ENCODE measurements around the gene TMEM247. TPM values are rescaled to one million over a fixed set of nuclear protein-coding genes. Genes with fewer than 3 reads are reported as not detected.

TMEM247 gene
- total RNA-seq, 1 donor from 2014 or later, result not detected

DNA sequence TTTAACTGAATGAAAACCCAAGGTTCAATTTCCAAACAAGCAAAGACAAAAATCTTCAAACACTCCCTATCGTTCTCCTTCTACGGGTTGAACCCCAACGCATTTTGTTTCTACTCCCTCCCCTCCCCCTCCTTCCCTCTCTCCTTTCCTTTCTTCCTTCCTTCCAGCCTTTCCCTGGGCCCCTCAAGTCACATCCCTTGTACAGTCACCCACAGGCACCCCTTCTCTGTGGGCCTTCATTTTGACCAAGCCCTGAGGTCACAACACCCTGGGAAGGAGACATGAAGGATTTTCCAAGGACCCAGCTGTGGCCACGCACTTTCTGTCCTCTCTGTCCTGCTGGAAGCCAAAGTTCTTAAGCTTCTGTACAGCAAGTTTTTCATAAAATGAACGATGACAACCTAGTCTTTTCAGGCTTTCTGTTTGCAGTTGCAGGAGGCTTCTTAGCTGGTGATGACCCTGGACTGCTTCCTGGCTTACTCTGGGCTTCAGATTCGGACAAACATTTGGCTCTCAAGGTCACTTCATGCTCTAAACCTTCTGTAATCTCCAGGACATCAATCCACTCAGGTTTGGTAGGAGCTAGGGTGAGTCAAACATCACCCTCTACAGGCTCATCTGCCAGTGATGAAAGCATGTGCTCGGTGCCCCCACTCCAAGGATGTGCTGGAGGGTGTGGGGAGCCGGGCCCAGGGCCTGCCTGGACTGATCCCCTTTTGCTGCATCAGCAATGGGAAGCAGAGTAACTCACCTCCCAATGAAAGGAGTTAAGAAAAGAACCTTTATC is 25.5 kb downstream of the TMEM247 start:
- Mint-ChIP-seq H3K4me1 (ENCODE audit: low read depth) (peaks cover 6% of the 10 kb centered on the region), H3K9me3 (ENCODE audit: low read depth) (no peaks in the 10 kb centered on the region), H3K27me3 (ENCODE audit: low read depth) (no peaks in the 10 kb centered on the region), H3K27ac (ENCODE audit: unreplicated experiment) (no peak overlapping the region), H3K36me3 (ENCODE audit: low read depth) (no peaks in the 10 kb centered on the region), H3K4me3 (ENCODE audit: unreplicated experiment) (no peak overlapping the region)
- TF ChIP-seq, protein P1, sequence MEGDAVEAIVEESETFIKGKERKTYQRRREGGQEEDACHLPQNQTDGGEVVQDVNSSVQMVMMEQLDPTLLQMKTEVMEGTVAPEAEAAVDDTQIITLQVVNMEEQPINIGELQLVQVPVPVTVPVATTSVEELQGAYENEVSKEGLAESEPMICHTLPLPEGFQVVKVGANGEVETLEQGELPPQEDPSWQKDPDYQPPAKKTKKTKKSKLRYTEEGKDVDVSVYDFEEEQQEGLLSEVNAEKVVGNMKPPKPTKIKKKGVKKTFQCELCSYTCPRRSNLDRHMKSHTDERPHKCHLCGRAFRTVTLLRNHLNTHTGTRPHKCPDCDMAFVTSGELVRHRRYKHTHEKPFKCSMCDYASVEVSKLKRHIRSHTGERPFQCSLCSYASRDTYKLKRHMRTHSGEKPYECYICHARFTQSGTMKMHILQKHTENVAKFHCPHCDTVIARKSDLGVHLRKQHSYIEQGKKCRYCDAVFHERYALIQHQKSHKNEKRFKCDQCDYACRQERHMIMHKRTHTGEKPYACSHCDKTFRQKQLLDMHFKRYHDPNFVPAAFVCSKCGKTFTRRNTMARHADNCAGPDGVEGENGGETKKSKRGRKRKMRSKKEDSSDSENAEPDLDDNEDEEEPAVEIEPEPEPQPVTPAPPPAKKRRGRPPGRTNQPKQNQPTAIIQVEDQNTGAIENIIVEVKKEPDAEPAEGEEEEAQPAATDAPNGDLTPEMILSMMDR (IDR thresholded peaks at IDR 0.05), result no peak
- no peak for DNase-seq (ENCODE audit: low spot score)

DNA sequence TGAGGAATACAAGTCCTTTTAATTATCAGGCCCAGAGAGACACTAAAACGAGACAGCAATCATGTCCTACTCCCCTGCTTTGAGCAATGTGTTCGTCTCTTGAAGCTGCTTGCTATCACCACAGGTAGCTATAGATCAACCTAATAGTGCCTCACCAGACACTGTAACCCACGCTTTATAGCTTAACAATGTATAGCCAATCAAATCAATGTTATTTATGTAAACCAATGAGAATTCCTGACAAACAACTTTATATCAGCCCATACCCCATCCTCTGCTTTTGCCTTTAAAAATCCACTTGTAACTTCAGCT is 26.1 kb downstream of the TMEM247 start:
- DNase-seq (ENCODE audit: low spot score), result no peak
- Mint-ChIP-seq H3K9me3 (ENCODE audit: low read depth) (no peaks in the 10 kb centered on the region), H3K27ac (ENCODE audit: unreplicated experiment) (no peak overlapping the region), H3K4me1 (ENCODE audit: low read depth) (peaks cover under 1% of the 10 kb centered on the region), H3K4me3 (ENCODE audit: unreplicated experiment) (no peak overlapping the region), H3K27me3 (ENCODE audit: low read depth) (no peaks in the 10 kb centered on the region), H3K36me3 (ENCODE audit: low read depth) (no peaks in the 10 kb centered on the region)
- TF ChIP-seq, protein P1 (IDR thresholded peaks at IDR 0.05), result no peak

DNA sequence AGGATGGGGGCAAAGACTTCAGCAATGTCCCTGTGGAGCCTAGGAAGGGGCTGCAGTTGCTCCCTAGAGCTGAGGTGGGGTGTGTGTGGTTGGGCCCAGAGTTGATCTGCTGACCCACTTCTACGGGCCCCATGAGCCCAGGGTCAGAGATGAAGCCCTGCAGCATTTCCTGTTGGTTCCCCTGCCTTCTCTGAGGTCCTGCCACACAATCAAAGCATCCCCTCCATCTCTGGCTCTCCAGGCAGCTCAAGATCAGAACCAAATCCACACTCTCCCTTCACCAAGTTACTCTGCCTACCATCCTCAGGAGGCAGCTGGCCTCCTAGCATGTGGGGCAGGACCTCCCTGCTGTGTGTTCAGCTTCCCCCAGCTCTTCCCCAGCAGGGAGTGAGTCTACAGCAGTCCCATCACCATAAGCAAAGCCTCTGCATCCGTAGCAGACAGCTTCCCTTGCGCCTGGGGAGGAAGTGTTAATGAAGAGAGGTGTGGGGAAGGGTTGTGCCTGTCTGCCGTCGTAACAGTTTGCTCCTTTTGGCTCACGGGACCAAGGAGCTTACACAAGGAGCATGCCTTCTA is 26.9 kb downstream of the TMEM247 start:
- no peak overlapping the region for H3K27ac Mint-ChIP-seq (ENCODE audit: unreplicated experiment)
- no peaks in the 10 kb centered on the region for H3K36me3 Mint-ChIP-seq (ENCODE audit: low read depth)
- no peak for DNase-seq (ENCODE audit: low spot score)
- no peaks in the 10 kb centered on the region for H3K27me3 Mint-ChIP-seq (ENCODE audit: low read depth)
- H3K4me3 Mint-ChIP-seq (ENCODE audit: unreplicated experiment), result no peak overlapping the region
- no peaks in the 10 kb centered on the region for H3K4me1 Mint-ChIP-seq (ENCODE audit: low read depth)
- H3K9me3 Mint-ChIP-seq (ENCODE audit: low read depth), result no peaks in the 10 kb centered on the region
- TF ChIP-seq, protein P1 (IDR thresholded peaks at IDR 0.05), result no peak

DNA sequence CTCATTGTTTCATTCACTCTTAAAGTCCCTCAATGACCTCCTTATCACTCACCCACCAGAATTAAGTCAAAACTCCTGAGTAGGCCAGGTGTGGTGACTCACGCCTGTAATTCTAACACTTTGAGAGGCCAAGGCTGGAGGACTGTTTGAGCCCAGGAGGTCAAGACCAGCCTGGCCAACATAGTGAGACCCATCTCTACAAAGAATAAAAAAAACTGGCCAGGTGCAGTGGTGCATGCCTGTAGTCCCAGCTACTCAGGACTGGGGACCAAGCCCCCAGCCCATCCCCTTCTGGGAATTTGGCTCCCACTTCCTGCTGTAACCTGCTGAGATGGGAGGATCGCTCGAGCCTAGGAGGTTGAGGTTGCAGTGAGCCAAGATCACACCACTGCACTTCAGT is 28.9 kb downstream of the TMEM247 start:
- Mint-ChIP-seq H3K4me3 (ENCODE audit: unreplicated experiment) (no peak overlapping the region), H3K9me3 (ENCODE audit: low read depth) (no peaks in the 10 kb centered on the region), H3K4me1 (ENCODE audit: low read depth) (no peaks in the 10 kb centered on the region), H3K27ac (ENCODE audit: unreplicated experiment) (no peak overlapping the region), H3K36me3 (ENCODE audit: low read depth) (no peaks in the 10 kb centered on the region), H3K27me3 (ENCODE audit: low read depth) (no peaks in the 10 kb centered on the region)
- DNase-seq (ENCODE audit: low spot score), result no peak
- TF ChIP-seq, protein P1 (IDR thresholded peaks at IDR 0.05), result no peak

DNA sequence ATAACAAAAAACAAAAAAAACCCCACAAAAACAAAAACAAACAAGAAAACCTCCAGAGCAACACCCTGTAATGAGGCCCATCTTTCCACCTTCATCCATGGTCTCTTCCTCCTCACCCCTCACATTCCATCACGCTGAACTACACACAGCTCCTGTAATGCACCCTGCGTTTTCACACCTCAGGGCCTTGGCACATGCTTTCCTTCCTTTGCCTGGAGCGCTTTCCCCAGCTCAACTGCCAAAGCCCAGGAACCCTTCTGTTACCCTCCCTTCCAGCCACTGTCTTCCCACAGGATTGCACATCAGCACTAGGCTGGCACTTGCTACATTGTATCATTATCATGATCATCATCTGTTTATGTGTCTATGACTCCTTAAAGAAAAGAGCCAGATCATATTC is 29.4 kb downstream of the TMEM247 start:
- TF ChIP-seq, protein P1 (IDR thresholded peaks at IDR 0.05), result no peak
- Mint-ChIP-seq H3K4me3 (ENCODE audit: unreplicated experiment) (no peak overlapping the region), H3K36me3 (ENCODE audit: low read depth) (no peaks in the 10 kb centered on the region), H3K27ac (ENCODE audit: unreplicated experiment) (no peak overlapping the region), H3K4me1 (ENCODE audit: low read depth) (no peaks in the 10 kb centered on the region), H3K27me3 (ENCODE audit: low read depth) (no peaks in the 10 kb centered on the region), H3K9me3 (ENCODE audit: low read depth) (no peaks in the 10 kb centered on the region)
- DNase-seq (ENCODE audit: low spot score), result no peak

Measured in chondrocyte (in vitro differentiated cells).